ENCODE results near the gene CASTOR1. TPM values are rescaled to one million over a fixed set of nuclear protein-coding genes. Genes with fewer than 3 reads are reported as not detected.

Gene CASTOR1
- total RNA-seq, 4 donors from 2014 or later = 16.5 to 36.0 (median 27.7) TPM

- H3K9me3 ChIP-seq = no peaks in the 10 kb centered on the region
- WGBS, 2 donors = 98 to 100% methylated on average over 5 of the region's 5 CpGs
- H3K27me3 ChIP-seq = no peaks in the 10 kb centered on the region
- H3K27ac ChIP-seq = no peak overlapping the region
- intact Hi-C loops (cut with DNase I) = no loop called here
- H3K4me3 ChIP-seq (replicated peaks in 1 of 3) = no peak overlapping the region
- H3K4me1 ChIP-seq = peaks cover 16 to 24% of the 10 kb centered on the region in 2 donors
- no peak for TF ChIP-seq CTCF (IDR thresholded peaks at IDR 0.05)
- no peak for TF ChIP-seq POLR2A (IDR thresholded peaks at IDR 0.05)
- no peaks in the 10 kb centered on the region for H3K36me3 ChIP-seq
- no peak for DNase-seq
Observed at GRCh38 chr22:30236875-30237274, 52.4 kb downstream of the CASTOR1 start.

GRCh38 chr22:30235687-30236170 lies 53.6 kb downstream of the CASTOR1 start:
- peak; percentile 84 to 87 for DNase-seq
- WGBS, 2 donors = 30 to 43% methylated on average over 10 of the region's 10 CpGs
- H3K36me3 ChIP-seq = no peaks in the 10 kb centered on the region
- intact Hi-C loops (cut with DNase I) = no loop called here
- H3K27me3 ChIP-seq = no peaks in the 10 kb centered on the region
- H3K9me3 ChIP-seq = no peaks in the 10 kb centered on the region
- H3K4me1 ChIP-seq = peaks cover 16 to 24% of the 10 kb centered on the region in 2 donors
- TF ChIP-seq CTCF (IDR thresholded peaks at IDR 0.05) (no peak), POLR2A (IDR thresholded peaks at IDR 0.05) (no peak)
- H3K4me3 ChIP-seq (replicated peaks in 1 of 3) = no peak overlapping the region
- H3K27ac ChIP-seq = peak overlapping the region; percentile 15 to 80 (median 79)

Other genes with a start within 250 kb of the CASTOR1 start
- not detected for gene HORMAD2, start 209.0 kb downstream of the CASTOR1 start, total RNA-seq
- 1 to 10 TPM in 3 of 4 donors, under 1 TPM in 1; 0.89 to 2.6 (median 2.2) TPM for gene LIF, start 42.7 kb downstream of the CASTOR1 start, total RNA-seq
- gene OSM, start 22.7 kb downstream of the CASTOR1 start, total RNA-seq = under 1 TPM in 1 of 4 donors, not detected in 3; 0.40 TPM
- gene TBC1D10A, start 37.4 kb upstream of the CASTOR1 start, total RNA-seq = 10 to 100 TPM; 28.4 to 44.7 (median 35.9) TPM
- 100 to 1,000 TPM in 3 of 4 donors, 10 to 100 TPM in 1; 52.8 to 193 (median 135) TPM for gene SF3A1, start 67.4 kb upstream of the CASTOR1 start, total RNA-seq
- 10 to 100 TPM in 3 of 4 donors, 1 to 10 TPM in 1; 8.1 to 18.3 (median 15.6) TPM for gene CCDC157, start 67.5 kb upstream of the CASTOR1 start, total RNA-seq
- gene RNF215, start 97.9 kb upstream of the CASTOR1 start, total RNA-seq = 10 to 100 TPM; 14.8 to 25.5 (median 18.8) TPM
- 10 to 100 TPM; 26.6 to 59.1 (median 30.4) TPM for gene SEC14L2, start 107.5 kb upstream of the CASTOR1 start, total RNA-seq
- 10 to 100 TPM in 3 of 4 donors, 1 to 10 TPM in 1; 5.8 to 25.7 (median 14.4) TPM for gene MTFP1, start 136.3 kb upstream of the CASTOR1 start, total RNA-seq
- gene SEC14L3, start 182.5 kb upstream of the CASTOR1 start, total RNA-seq = 1 to 10 TPM in 1 of 4 donors, not detected in 3; 1.5 TPM
- gene SEC14L4, start 216.2 kb upstream of the CASTOR1 start, total RNA-seq = under 1 TPM in 3 of 4 donors, not detected in 1; 0.13 to 0.39 (median 0.22) TPM

Data from thyroid gland (tissue), 4 donors.